Measurements from ENCODE around the gene CLOCK.

The CLOCK gene

GRCh38 chr4:55488716-55489115, 58.0 kb downstream of the CLOCK start:
- no peaks in the 10 kb centered on the region for H3K27me3 ChIP-seq (ENCODE audit: insufficient read depth, low read length)
- no peak overlapping the region for H4K91ac ChIP-seq (ENCODE audit: low read depth, low read length)
- H2BK120ac ChIP-seq (ENCODE audit: insufficient read depth, low read length, poor library complexity): no peak overlapping the region
- no peak overlapping the region for H3K27ac ChIP-seq (ENCODE audit: low read depth, low read length)
- H3K79me2 ChIP-seq (ENCODE audit: control insufficient read depth, insufficient read depth, low read length, poor library complexity): no peaks in the 10 kb centered on the region
- no peak overlapping the region for H2BK12ac ChIP-seq (ENCODE audit: low read length)
- WGBS (ENCODE audit: extremely low coverage, insufficient coverage, insufficient read length): no CpG with 5 or more reads among the region's 3 CpGs
- no peaks in the 10 kb centered on the region for H3K36me3 ChIP-seq (ENCODE audit: control insufficient read depth in 1 of 2, insufficient read depth in 2 of 2, low read length in 2 of 2)
- H3K4ac ChIP-seq (ENCODE audit: low read depth, low read length): no peak overlapping the region
- H4K8ac ChIP-seq (ENCODE audit: low read depth, low read length): no peak overlapping the region
- H3K4me3 ChIP-seq (ENCODE audit: low read depth, low read length): no peak overlapping the region
- H3K9me3 ChIP-seq (ENCODE audit: insufficient read depth, low read depth, low read length): no peaks in the 10 kb centered on the region
- H2BK5ac ChIP-seq (ENCODE audit: low read depth, low read length, poor library complexity): no peak overlapping the region
- H3K4me1 ChIP-seq (ENCODE audit: control insufficient read depth in 1 of 2, insufficient read depth in 2 of 2, low read length in 2 of 2): no peaks in the 10 kb centered on the region
- H3K9ac ChIP-seq (ENCODE audit: low read length): no peak overlapping the region
- H3K18ac ChIP-seq (ENCODE audit: low read length): no peak overlapping the region
- H2AFZ ChIP-seq (ENCODE audit: insufficient read depth, low read length, poor library complexity): no peak overlapping the region
- DNase-seq: no peak
- H4K12ac ChIP-seq (ENCODE audit: low read depth, low read length): no peak overlapping the region
- H3K4me2 ChIP-seq (ENCODE audit: low read length): no peak overlapping the region
- H3K14ac ChIP-seq (ENCODE audit: low read length): no peak overlapping the region
- H3K79me1 ChIP-seq (ENCODE audit: low read length): no peaks in the 10 kb centered on the region
- no peak overlapping the region for H2AK5ac ChIP-seq (ENCODE audit: low read length)
- H3K23ac ChIP-seq (ENCODE audit: low read length): no peak overlapping the region

- WGBS (ENCODE audit: extremely low coverage, insufficient coverage, insufficient read length): no CpG with 5 or more reads among the region's 1 CpG
- no peaks in the 10 kb centered on the region for H3K9me3 ChIP-seq (ENCODE audit: insufficient read depth, low read depth, low read length)
- no peak for DNase-seq
- no peaks in the 10 kb centered on the region for H3K79me1 ChIP-seq (ENCODE audit: low read length)
- no peak overlapping the region for H2BK5ac ChIP-seq (ENCODE audit: low read depth, low read length, poor library complexity)
- no peak overlapping the region for H3K18ac ChIP-seq (ENCODE audit: low read length)
- H3K23ac ChIP-seq (ENCODE audit: low read length): no peak overlapping the region
- no peaks in the 10 kb centered on the region for H3K79me2 ChIP-seq (ENCODE audit: control insufficient read depth, insufficient read depth, low read length, poor library complexity)
- H3K4me3 ChIP-seq (ENCODE audit: low read depth, low read length): no peak overlapping the region
- no peak overlapping the region for H3K4me2 ChIP-seq (ENCODE audit: low read length)
- no peak overlapping the region for H4K91ac ChIP-seq (ENCODE audit: low read depth, low read length)
- H2BK120ac ChIP-seq (ENCODE audit: insufficient read depth, low read length, poor library complexity): no peak overlapping the region
- H2AK5ac ChIP-seq (ENCODE audit: low read length): no peak overlapping the region
- no peaks in the 10 kb centered on the region for H3K4me1 ChIP-seq (ENCODE audit: control insufficient read depth in 1 of 2, insufficient read depth in 2 of 2, low read length in 2 of 2)
- H3K27ac ChIP-seq (ENCODE audit: low read depth, low read length): no peak overlapping the region
- H2AFZ ChIP-seq (ENCODE audit: insufficient read depth, low read length, poor library complexity): no peak overlapping the region
- H4K12ac ChIP-seq (ENCODE audit: low read depth, low read length): no peak overlapping the region
- no peak overlapping the region for H4K8ac ChIP-seq (ENCODE audit: low read depth, low read length)
- no peak overlapping the region for H3K14ac ChIP-seq (ENCODE audit: low read length)
- no peak overlapping the region for H3K4ac ChIP-seq (ENCODE audit: low read depth, low read length)
- H3K27me3 ChIP-seq (ENCODE audit: insufficient read depth, low read length): no peaks in the 10 kb centered on the region
- no peak overlapping the region for H2BK12ac ChIP-seq (ENCODE audit: low read length)
- no peak overlapping the region for H3K9ac ChIP-seq (ENCODE audit: low read length)
- H3K36me3 ChIP-seq (ENCODE audit: control insufficient read depth in 1 of 2, insufficient read depth in 2 of 2, low read length in 2 of 2): no peaks in the 10 kb centered on the region
Measured at GRCh38 chr4:55485821-55486220, 60.9 kb downstream of the CLOCK start.

DNA sequence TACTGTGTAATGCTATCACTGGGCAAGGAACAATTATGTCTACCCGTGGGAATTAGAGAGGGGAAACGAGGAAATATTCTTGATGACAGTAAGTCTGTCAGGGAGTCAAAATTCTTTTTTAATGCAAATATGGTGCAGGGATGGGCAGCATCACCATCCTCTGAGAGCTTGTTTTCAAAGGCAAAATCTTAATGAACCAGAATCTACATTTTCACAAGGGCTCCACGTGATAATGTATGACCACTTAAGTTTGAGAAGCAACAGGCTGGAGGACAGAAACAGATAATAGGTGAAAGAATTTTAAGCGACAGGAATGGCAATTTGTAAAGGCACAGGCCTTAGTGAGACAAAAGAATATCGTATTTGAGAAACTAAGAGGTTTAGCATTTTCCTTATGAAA, 63.4 kb downstream of the CLOCK start:
- Histone ChIP-seq H3K14ac (ENCODE audit: low read length) (no peak overlapping the region), H2BK12ac (ENCODE audit: low read length) (no peak overlapping the region), H2AK5ac (ENCODE audit: low read length) (no peak overlapping the region), H3K18ac (ENCODE audit: low read length) (no peak overlapping the region), H4K91ac (ENCODE audit: low read depth, low read length) (no peak overlapping the region), H2BK120ac (ENCODE audit: insufficient read depth, low read length, poor library complexity) (no peak overlapping the region), H3K9me3 (ENCODE audit: insufficient read depth, low read depth, low read length) (no peaks in the 10 kb centered on the region), H4K8ac (ENCODE audit: low read depth, low read length) (no peak overlapping the region), H3K23ac (ENCODE audit: low read length) (no peak overlapping the region), H3K4ac (ENCODE audit: low read depth, low read length) (no peak overlapping the region), H4K12ac (ENCODE audit: low read depth, low read length) (no peak overlapping the region), H3K79me1 (ENCODE audit: low read length) (no peaks in the 10 kb centered on the region), H3K4me2 (ENCODE audit: low read length) (no peak overlapping the region), H3K79me2 (ENCODE audit: control insufficient read depth, insufficient read depth, low read length, poor library complexity) (no peaks in the 10 kb centered on the region), H3K4me1 (ENCODE audit: control insufficient read depth in 1 of 2, insufficient read depth in 2 of 2, low read length in 2 of 2) (no peaks in the 10 kb centered on the region), H3K4me3 (ENCODE audit: low read depth, low read length) (no peak overlapping the region), H2BK5ac (ENCODE audit: low read depth, low read length, poor library complexity) (no peak overlapping the region), H3K9ac (ENCODE audit: low read length) (no peak overlapping the region), H3K27me3 (ENCODE audit: insufficient read depth, low read length) (no peaks in the 10 kb centered on the region), H3K27ac (ENCODE audit: low read depth, low read length) (no peak overlapping the region), H3K36me3 (ENCODE audit: control insufficient read depth in 1 of 2, insufficient read depth in 2 of 2, low read length in 2 of 2) (no peaks in the 10 kb centered on the region), H2AFZ (ENCODE audit: insufficient read depth, low read length, poor library complexity) (no peak overlapping the region)
- WGBS (ENCODE audit: extremely low coverage, insufficient coverage, insufficient read length): no CpG with 5 or more reads among the region's 5 CpGs
- DNase-seq: no peak

DNA sequence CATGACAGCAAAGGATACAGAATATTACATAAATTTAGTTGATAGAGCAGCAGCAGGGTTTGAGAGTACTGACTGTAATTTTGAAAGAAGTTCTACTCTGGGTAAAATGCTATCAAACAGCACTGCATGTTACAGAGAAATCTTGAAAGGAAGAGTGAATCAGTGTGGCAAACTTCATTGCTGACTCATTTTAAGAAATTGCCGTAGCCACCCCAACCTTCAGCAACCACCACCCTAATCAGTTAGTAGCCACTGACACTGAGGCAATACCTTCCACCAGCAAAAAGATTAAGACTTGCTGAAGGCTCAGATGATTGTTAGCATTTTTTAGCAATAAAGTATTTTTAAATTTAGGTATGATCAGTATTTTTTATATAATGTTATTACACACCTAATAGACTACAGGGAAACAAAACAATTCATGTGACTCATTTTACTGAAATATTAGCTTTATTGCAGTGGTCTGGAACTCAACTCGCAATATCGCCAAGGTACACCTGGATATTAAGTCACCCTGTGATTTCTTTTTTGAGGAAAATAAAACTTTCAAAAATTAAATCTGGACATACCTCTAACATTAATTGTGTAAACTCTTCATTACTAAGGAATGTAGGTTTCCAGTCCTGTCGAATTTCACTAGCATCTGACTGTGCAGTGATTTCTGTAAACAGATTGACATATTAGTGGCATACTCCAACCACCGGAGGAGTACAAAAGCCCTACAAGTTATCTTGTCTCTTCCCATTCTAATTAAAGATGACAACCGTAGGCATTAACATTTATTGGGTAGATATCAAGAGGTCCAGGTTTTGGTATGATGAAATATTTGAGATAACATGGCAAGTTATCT, 71.1 kb downstream of the CLOCK start:
- H3K36me3 ChIP-seq (ENCODE audit: control insufficient read depth in 1 of 2, insufficient read depth in 2 of 2, low read length in 2 of 2): peaks cover 7 to 10% of the 10 kb centered on the region in 2 experiments
- DNase-seq: no peak
- H3K79me2 ChIP-seq (ENCODE audit: control insufficient read depth, insufficient read depth, low read length, poor library complexity): no peaks in the 10 kb centered on the region
- no peak overlapping the region for H3K18ac ChIP-seq (ENCODE audit: low read length)
- no peak overlapping the region for H3K9ac ChIP-seq (ENCODE audit: low read length)
- no peak overlapping the region for H3K27ac ChIP-seq (ENCODE audit: low read depth, low read length)
- no peak overlapping the region for H4K12ac ChIP-seq (ENCODE audit: low read depth, low read length)
- no peak overlapping the region for H4K91ac ChIP-seq (ENCODE audit: low read depth, low read length)
- no peak overlapping the region for H3K14ac ChIP-seq (ENCODE audit: low read length)
- no peak overlapping the region for H2BK120ac ChIP-seq (ENCODE audit: insufficient read depth, low read length, poor library complexity)
- H3K4me2 ChIP-seq (ENCODE audit: low read length): no peak overlapping the region
- no peaks in the 10 kb centered on the region for H3K9me3 ChIP-seq (ENCODE audit: insufficient read depth, low read depth, low read length)
- WGBS (ENCODE audit: extremely low coverage, insufficient coverage, insufficient read length): no CpG with 5 or more reads among the region's 6 CpGs
- no peak overlapping the region for H3K4ac ChIP-seq (ENCODE audit: low read depth, low read length)
- H4K8ac ChIP-seq (ENCODE audit: low read depth, low read length): no peak overlapping the region
- H3K27me3 ChIP-seq (ENCODE audit: insufficient read depth, low read length): no peaks in the 10 kb centered on the region
- no peak overlapping the region for H2AFZ ChIP-seq (ENCODE audit: insufficient read depth, low read length, poor library complexity)
- no peak overlapping the region for H2BK12ac ChIP-seq (ENCODE audit: low read length)
- no peak overlapping the region for H3K23ac ChIP-seq (ENCODE audit: low read length)
- H2BK5ac ChIP-seq (ENCODE audit: low read depth, low read length, poor library complexity): no peak overlapping the region
- no peak overlapping the region for H3K4me3 ChIP-seq (ENCODE audit: low read depth, low read length)
- no peak overlapping the region for H2AK5ac ChIP-seq (ENCODE audit: low read length)
- H3K79me1 ChIP-seq (ENCODE audit: low read length): no peaks in the 10 kb centered on the region
- no peaks in the 10 kb centered on the region for H3K4me1 ChIP-seq (ENCODE audit: control insufficient read depth in 1 of 2, insufficient read depth in 2 of 2, low read length in 2 of 2)

All from trophoblast cell (in vitro differentiated cells and primary cell).